EL (cell line): Measurements from ENCODE around the gene CNOT4.

Experiments
- DNase-seq: peaks from one replicate; pipeline ENCODE4 v3.0.0-alpha.2; 2016

CNOT4 gene

DNA sequence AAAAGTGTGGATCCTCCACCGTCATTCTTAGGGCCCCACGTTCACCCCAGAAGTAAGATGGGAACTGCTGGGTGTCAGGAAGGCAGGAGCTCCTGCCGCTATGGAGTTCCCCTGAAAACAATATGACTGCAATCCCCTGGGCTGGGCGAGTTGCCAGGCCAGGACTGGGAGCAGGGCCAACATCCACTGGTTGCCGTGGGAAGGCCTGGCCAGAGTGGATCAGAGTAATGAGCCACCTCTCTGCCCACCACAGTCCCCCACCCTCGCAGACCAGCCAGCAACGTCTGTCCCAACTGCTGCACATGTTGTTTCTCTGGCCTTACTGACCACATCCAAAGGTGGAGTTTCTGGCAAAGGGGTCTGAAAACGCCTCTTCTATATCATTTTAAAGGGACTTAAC lies 189.6 kb downstream of the CNOT4 start:
- peak; percentile 68 for DNase-seq

DNA sequence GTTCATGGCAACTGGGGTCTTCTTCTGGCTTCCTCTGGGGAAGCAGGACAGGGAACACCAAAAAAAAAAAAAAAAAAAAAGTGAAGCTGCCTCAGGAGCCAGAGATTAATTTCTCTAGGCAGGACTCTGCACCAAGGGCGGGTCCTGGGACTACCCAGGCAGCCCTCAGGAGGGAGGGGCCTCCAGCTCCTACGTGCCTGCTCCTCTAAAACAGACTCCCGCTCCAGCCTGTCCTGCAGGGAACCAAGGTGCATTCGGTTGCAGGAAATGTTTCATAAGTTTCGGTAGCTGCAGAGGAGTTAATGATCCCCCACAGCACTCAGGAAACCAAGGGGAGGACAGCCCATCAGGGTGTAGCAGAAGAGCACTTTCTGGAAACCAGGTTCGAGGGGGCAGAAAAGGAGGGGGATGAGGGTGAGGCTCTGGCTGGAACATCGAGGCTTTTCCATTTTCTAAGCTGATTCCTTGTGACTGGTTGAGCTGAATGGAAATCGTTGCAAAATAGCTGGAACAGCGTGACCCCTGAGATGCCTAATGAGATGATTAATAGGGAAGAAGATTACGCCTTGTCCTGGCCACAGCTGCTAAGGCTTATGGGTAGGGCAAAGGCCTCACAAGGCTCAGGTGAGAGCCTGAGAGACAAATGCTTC lies 192.1 kb downstream of the CNOT4 start:
- no peak for DNase-seq

DNA sequence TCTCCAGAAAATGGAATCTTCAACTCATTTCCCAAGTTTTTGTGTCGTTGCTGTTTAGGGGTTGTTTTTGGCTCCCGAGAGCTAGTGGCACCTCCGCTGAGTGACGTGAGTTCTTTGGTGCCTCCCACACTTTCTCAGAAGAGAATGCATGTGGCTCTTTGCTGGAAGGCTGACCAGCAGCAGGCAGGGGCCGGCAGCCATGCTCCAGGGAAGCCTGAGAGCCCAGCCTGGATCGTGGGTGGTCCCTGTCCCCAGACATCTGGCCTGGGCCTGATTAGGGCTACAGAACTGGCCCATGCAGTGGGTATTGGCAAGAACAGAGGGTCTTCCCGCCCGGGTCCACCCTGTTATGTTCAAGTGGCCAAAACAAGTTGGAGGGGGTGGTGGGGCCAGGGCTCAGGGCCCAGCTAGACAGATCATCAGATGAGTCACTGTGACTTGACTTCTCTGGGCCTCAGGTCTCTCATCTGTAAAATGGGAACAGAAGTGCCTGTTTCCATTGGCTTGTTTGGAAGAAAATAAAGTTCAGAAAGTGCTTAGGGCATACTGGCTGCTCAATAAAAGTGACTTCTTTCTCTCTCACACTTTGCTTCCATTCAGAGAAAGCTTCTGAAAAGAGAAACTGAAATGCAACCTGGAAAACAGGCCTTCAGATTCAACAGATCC lies 193.1 kb downstream of the CNOT4 start:
- no peak for DNase-seq

DNA sequence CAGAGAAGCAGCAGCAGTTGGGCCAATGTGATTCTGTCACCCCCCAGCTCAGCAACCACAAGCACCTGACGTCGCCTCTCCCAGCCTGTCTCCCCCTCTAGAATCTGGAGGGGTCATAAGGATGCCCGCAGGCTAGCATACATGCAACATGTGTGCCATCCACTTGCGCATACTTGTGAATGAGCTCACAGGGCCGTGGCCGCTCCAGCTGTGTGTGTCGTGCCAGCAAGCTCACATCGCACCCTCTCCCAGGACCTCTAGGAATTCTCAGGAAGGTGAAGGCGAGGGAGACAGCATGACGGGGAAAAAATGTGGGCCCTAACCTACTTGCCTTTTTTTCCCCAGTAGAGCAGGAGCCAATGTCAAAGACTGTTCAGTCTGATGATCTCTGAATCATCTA lies 195.9 kb downstream of the CNOT4 start:
- no peak for DNase-seq
